HG02870 (cell line): ENCODE measurements around the gene ZNF274.
"Not testable (repeated sequence)": the region's sequence is repeated elsewhere in the genome, so short reads cannot be mapped to it uniquely, and the experiment has no call there.

Source experiments
- ATAC-seq: cut with Tn5 transposase; IDR thresholded peaks from one replicate; pipeline ENCODE4 v1.9.1; 2021; ENCODE audit warnings: mild to moderate bottlenecking, moderate library complexity; ENCODE audit not compliant: unreplicated experiment

ZNF274 gene

DNA sequence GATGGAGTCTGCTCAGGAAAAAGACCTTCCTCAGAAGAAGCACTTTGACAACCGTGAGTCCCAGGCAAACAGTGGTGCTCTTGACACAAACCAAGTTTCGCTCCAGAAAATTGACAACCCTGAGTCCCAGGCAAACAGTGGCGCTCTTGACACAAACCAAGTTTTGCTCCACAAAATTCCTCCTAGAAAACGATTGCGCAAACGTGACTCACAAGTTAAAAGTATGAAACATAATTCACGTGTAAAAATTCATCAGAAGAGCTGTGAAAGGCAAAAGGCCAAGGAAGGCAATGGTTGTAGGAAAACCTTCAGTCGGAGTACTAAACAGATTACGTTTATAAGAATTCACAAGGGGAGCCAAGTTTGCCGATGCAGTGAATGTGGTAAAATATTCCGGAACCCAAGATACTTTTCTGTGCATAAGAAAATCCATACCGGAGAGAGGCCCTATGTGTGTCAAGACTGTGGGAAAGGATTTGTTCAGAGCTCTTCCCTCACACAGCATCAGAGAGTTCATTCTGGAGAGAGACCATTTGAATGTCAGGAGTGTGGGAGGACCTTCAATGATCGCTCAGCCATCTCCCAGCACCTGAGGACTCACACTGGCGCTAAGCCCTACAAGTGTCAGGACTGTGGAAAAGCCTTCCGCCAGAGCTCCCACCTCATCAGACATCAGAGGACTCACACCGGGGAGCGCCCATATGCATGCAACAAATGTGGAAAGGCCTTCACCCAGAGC, 29.6 kb downstream of the ZNF274 start:
- ATAC-seq: no peak

DNA sequence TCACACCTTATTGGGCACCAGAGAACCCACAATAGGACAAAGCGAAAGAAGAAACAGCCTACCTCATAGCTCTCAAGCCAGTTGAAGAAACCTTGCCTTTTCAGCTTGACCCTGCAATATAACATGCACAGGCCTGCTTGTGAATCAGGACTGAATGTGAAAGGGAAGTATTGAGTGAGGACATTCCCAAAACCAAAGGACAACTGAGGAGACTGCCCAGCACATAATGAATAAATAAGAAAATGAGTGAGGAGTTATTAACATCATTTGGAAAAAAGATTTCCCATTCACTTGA, 30.2 kb downstream of the ZNF274 start:
- no peak for ATAC-seq

GRCh38 chr19:58217069-58217481, 34.2 kb downstream of the ZNF274 start:
- no peak for ATAC-seq

- ATAC-seq: no peak
Measured at GRCh38 chr19:58217607-58218391, 34.9 kb downstream of the ZNF274 start.

GRCh38 chr19:58218899-58219298, 36.0 kb downstream of the ZNF274 start:
- no peak for ATAC-seq

- ATAC-seq: peak; percentile 12
Measured at GRCh38 chr19:58227964-58228584, 45.2 kb downstream of the ZNF274 start.

- ATAC-seq: peak; percentile 80
Measured at GRCh38 chr19:58228585-58229254, 45.9 kb downstream of the ZNF274 start, which contains the start of gene ZNF544. TSS of gene ZNF544 (plus strand) at chr19:58228914. CDS start at chr19:58244024, 15,110 bp downstream.

DNA sequence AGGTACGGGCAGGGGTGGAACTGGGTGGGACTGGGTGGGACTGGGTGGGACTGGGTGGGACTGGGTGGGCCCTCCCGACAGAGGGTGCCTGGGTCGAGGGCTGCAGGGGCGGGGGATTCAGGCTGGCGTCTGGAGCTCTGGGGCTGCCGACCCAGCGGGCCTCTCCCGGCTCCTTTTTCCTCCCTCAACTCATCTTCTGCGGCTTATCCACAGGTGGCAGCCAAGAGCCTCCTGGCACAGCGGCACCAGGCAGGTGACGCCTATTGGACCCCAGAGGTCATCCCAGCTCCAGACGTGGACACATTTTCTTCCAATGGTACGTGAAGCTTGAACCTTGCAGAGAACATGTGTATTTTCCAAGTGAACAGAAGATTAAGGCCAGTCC, 46.4 kb downstream of the ZNF274 start:
- ATAC-seq: no peak

GRCh38 chr19:58237324-58237723, 54.5 kb downstream of the ZNF274 start:
- ATAC-seq: no peak

DNA sequence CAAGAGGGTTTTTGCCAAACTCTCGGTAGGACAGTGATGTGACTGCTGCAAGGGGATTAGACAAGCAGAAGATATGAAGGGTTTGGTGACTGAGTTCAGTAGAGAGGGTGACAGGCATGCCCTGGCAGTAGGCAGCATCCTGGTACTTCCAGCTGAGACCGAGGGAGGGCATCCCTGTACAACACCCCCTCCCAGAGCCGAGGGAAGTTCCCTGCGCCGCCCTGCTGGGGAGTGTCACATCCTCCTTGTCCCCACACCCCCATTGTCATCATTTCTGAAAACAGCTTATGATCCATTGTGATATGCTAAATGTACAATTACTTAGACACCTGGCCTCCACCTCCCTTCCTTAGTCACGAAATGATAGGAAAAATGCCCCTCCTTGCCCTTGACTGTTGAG, 60.5 kb downstream of the ZNF274 start:
- no peak for ATAC-seq

- ATAC-seq: no peak
Measured at GRCh38 chr19:58248886-58249285, 66.0 kb downstream of the ZNF274 start.

- ATAC-seq: no peak
Measured at GRCh38 chr19:58252102-58252685, 69.3 kb downstream of the ZNF274 start.

DNA sequence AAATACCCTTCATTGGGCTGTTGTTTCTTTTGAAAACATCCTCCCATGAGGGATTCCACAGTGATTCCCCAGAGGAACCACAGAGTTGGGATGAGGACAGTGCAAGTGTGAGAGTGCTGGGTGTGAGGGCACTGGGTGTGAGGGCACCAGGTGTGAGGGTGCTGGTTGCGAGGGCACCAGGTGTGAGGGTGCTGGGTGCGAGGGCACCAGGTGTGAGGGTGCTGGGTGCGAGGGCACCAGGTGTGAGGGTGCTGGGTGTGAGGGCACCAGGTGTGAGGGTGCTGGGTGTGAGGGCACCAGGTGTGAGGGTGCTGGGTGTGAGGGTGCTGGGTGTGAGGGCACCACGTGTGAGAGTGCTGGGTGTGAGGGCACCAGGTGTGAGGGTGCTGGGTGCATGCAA, 75.4 kb downstream of the ZNF274 start:
- not testable (repeated sequence) for ATAC-seq

DNA sequence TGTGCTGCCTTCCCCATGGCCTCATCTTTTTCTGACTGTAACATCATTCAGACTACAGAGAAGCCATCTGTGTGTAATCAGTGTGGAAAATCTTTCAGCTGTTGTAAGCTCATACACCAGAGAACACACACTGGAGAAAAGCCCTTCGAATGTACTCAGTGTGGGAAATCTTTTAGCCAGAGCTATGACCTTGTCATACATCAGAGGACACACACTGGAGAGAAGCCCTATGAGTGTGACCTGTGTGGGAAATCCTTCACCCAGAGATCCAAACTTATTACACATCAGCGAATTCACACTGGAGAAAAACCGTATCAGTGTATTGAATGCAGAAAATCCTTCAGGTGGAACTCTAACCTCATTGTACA, 78.7 kb downstream of the ZNF274 start:
- ATAC-seq: no peak

GRCh38 chr19:58261968-58262921, 79.4 kb downstream of the ZNF274 start:
- ATAC-seq: no peak

- ATAC-seq: no peak
Measured at GRCh38 chr19:58262922-58263296, 80.0 kb downstream of the ZNF274 start.
